A204.1 (cell line): Measurements from ENCODE around the gene CTNNA2.

ENCODE experiments used
- FAIRE-seq: peaks from 2 replicates; lab custom pipeline; 2012; peaks lifted over from hg19 to GRCh38; lab: Jason Lieb, UNC

Gene CTNNA2

DNA sequence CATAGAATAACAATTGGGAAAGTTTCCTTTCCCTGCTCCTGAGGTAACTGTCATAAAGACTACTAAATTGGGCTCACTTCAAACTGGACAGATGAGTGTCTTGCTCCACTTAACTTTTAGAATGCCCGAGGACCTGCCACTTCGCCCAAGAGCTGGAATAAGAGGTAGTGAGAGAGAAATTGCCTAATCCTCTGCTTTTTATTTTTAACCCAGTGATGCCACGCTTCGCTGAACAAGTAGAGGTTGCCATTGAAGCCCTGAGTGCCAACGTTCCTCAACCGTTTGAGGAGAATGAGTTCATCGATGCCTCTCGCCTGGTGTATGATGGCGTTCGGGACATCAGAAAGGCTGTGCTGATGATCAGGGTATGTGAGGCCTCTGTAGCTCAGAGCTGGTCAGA lies 1061.1 kb downstream of the CTNNA2 start:
- FAIRE-seq, result no peak

DNA sequence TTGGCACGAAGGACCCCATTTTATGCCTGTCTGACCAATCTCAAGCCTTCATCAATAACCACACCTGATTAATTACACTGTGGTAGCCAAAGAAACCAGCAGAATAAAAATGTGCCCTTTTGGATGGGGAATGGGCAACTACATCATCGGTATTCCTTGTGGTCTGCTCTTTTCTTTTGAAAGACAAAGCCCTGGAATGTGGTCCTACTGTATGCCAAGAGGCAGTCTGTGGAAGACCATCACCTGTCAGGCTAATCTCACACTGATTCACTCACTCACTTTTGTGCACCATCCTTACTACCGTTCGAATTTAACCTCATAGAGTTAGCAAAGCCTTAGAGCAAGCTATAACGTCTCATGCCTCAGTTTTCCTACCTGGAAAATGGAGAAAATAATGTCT lies 1066.9 kb downstream of the CTNNA2 start:
- no peak for FAIRE-seq

DNA sequence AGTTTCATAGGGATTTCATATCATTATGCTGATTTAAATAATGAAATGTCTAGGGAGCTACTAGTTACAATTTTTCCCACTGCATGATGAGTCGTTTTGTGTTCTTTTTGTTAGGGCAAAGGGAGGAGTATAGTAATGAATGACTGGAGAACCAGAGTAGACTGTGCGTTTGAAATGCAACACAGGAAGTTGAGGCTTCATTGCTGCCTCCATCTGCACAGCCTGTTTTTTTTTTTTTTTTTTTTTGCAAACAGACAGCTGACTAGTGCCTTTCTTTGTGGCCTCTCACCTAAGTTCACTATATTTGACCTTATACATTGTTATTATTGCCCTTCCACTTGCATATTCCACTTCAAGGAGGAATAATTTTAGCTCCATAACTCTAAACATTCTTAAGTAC lies 1078.4 kb downstream of the CTNNA2 start:
- FAIRE-seq, result no peak

DNA sequence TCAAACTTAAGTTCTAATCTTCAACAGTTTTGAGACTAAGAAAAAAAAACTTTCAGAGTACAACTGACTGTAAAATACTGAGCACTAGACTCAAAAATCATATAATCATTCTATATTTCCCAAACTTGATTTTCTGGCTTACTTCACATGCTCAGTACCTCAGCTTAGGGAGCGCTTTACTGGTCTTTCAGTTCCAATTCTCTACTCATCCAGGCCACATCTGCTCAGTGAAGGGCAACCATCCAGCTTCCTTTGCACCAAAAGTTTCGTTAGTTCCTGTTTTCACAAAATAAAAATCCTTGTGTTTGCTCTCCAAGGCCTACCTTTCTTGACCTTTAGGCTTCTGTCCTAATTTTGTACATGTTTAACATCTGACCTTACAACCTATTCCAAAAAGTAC lies 1079.3 kb downstream of the CTNNA2 start:
- no peak for FAIRE-seq

DNA sequence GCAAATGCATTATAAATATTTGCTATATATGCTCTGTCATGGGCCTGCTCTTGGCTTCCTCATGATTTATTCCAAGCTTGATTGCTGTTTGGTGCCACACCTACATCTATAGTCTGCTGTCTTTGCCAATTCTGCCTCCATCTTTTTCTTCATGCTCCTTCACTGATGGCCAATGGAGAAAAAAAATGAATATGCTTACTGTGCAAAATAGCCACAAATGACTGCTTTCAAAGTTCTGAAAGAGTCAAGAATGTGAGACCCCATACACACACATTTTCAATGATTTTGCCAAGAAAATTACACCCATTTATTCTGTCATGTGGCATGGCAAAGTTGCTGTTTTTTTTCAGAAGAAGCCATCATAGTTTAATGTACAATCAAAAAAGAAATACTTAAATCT lies 1097.3 kb downstream of the CTNNA2 start:
- FAIRE-seq, result no peak

DNA sequence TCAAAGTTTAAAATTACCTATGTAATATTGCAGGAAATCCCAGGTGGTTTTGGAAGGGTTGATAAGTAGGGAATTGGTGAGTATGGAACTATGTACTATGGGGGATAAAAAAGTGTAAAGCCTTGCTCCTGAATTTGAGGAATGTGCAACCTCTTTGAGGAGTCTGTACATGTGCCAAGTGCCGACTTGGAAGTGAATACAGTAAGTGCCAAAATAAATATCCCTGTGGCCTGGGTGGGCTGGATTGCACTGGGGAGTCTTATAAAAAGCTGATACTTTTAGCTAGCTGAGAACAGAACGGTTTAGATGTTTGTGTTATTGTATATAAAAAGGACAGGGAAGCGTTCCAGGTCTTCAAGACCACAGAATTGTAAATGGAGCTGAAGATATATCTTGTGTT lies 1108.8 kb downstream of the CTNNA2 start:
- no peak for FAIRE-seq

DNA sequence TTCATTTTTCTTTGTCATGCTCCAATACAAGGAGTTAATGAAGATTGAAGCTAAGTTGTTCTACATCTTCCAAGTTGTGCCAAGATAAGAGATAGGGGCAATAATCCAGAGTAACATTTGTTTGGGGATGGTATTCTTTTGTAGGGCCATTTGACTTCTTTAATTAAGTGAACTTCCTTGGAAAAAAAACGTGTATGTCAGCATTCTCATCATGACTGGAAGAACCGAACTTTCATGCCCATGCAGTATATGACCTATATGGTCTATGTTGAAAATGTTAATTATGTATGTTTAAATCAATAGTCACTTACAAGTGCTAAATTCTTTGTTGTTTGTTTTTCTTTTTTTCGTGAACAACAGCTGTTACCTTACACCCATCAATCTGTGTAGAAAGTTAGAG lies 1111.2 kb downstream of the CTNNA2 start:
- no peak for FAIRE-seq

DNA sequence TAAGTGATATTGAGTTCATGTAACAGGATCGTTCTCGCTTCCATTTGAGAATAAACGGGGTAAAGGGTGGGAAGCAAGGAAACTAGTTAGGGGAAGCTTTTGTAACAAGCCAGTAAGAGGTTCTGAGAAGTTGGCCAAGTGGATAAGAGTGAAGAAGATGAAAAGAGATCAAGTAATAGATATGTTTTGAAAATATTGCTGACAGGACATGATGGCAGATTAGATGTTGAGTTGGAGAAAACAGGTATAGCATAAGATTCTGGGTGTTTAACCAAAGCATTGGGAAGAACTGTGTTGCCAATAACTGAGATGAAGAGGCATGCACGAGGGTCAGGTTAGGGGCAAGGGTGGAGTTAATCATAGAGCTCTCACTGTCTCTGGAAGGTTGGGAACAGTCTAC lies 1121.7 kb downstream of the CTNNA2 start:
- FAIRE-seq, result no peak

DNA sequence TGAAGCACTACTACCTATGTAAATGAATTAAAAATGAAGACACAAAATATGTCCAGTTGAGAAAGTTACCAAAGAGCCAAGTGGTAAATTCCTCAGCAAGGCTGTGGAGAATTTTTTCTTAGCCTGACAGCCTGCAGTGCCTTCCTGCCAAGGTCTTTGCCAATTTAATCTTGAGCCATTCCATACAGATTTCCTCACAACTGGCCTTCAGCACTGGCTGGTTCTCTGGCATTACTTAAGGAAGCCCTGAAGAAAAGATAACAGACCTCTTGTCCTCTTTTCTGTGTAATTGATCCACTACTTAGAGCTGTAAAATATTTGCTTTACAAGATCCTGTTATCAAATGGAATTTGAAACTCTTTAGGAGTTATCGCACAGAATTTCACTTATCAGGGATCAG lies 1125.9 kb downstream of the CTNNA2 start:
- no peak for FAIRE-seq

DNA sequence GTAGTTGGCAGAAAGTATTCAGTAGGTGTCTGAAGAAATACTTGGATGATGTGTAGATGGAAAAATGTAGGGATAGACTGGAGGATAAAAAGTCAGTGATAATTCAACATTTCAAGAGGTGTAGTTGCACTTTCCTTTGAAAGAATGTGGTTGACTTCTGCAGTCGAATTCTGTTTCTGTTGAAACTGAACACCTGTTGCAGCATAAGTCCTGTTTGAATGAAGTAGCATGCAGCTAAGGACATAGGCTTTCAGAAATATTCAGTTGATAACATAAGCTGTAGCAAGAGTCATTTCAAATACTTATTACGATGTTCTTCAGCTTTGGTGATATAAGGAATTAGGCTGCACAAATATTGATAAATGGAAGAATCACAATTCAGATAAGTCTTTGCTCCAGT lies 1129.6 kb downstream of the CTNNA2 start:
- no peak for FAIRE-seq

DNA sequence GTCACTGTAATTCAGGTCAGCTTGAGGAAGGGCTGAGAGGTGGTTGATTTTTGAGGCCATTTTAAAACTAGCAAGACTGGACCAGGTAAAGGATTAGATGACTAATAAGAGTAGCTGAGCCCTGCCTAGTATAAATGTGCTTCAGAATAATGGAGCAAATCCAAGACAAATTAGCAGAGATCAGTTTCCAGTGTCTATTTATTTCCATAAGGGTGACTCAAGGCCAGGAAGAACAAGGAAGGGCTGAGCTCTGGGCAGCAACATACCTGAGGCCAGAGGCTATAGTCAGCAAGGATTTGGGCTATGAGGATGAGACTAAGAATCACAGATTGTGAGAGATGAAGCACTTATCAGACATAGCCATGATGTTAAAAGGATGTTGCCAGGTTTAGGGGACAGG lies 1130.7 kb downstream of the CTNNA2 start:
- no peak for FAIRE-seq

DNA sequence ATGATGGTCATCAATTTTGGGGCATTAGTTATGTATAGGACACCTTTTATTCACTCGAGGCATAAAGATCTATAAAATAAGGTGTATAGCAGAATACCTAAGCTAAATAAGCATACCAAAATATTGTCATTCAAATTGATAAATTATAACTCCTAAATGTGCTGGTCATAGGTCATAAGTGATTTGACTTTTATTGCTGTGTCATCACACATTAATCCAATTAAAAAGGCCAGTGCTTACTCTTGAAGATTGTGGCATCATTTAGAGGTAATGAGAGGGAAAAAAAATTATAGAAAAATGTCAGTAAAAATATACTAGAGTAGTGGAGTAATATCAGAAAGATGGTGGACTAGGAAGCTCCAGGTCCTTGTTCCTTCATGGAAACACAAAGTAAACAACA lies 1138.6 kb downstream of the CTNNA2 start:
- FAIRE-seq, result no peak

DNA sequence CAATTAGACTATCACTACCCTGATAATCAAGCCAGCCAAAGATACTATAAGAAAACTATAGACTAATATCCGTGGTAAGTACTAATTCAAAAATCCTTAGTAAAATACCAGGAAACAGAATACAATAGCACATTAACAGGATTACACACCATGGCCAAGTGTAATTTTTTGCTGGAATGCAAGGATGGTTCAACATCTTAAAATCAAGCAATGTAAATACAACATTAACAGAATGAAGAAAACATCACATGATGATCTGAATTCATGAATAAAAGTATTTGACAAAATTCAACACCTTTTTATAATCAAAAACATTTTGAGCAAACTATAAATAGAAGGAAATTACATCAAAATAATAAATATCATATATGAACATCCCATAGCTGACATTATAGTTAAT lies 1142.4 kb downstream of the CTNNA2 start:
- no peak for FAIRE-seq

DNA sequence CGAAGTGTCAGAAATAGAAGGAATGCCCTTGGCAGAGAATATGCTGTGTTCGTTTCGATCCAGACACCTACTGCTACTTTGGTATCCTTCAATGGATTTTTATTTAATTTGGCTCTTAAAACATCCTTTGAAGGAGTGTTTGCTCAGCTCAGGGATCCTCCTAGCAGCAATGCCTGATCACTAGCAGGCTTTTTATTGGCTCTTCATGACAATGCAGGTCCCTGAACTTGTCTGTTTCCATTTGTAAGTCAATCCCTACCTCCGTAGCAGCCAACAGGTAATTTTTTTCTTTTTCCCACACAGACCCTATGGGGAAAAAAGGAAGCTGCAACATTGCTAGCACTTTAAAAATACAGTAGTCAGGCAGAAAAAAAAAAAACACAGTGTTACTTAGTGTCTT lies 1157.9 kb downstream of the CTNNA2 start:
- no peak for FAIRE-seq

DNA sequence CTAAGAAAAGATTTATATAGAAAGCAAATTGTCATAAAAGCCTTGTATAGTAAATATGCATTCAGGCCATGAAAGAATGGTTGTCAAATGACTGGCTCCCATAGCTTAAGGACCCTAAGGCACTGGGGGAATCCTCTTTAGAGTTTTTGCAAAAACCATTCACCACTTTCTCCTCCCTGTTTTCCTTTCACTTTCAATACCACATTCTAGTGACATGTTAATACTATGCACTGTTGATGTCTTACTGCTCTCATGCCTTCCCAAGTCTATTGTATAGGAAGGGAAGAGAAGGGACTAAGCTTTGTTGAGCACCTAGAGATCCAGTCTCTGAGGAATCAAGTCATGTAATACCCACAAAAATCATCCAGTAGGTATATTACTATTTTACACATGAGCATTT lies 1174.7 kb downstream of the CTNNA2 start:
- no peak for FAIRE-seq

DNA sequence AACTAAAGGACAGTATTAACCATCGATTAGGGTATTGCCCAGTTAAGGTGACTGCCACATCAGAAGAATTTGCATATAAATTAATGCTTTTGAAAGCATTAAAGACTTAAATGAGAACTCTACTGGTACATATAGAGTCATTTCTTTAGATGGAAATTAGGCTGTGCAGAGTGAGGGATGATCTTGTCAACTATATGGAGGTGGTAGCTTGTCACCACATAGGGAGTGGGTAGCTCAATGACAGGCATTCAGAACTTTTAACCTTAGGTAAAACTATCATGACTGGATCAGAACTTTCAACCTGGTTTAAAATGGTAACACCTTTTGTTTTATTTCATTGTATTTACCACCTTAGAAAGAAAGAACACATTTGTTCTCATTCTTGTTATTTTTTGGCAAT lies 1176.3 kb downstream of the CTNNA2 start:
- no peak for FAIRE-seq
